Body of pancreas (tissue), 4 donors: ENCODE measurements around the gene CCDC174. TPM values are rescaled to one million over a fixed set of nuclear protein-coding genes. Genes with fewer than 3 reads are reported as not detected.
"Not testable (repeated sequence)": the region's sequence is repeated elsewhere in the genome, so short reads cannot be mapped to it uniquely, and the experiment has no call there.

Experiments
- ATAC-seq: fragments of 150-250 bp; one replicate; pipeline ENCODE4 v1.9.1; 2016
- DNase-seq, 4 donors: peaks; one replicate each; pipeline ENCODE4 v3.0.0-alpha.2; 2019
- H3K27ac ChIP-seq, 4 donors: fragments of 200-600 bp; sonication (generic); 1 replicate in 3 of 4; 2 replicates in 1 of 4; pipeline versions ENCODE4 v1.5.1 to v1.6.1; 2016 to 2019; ENCODE audit warnings: mild to moderate bottlenecking in 1 of 4, mixed read lengths in 1 of 4, moderate library complexity in 1 of 4
- H3K27me3 ChIP-seq, 2 donors: fragments of 200-600 bp; sonication (generic); one replicate each; pipeline ENCODE4 v1.6.0; 2016; ENCODE audit warnings: mild to moderate bottlenecking in 1 of 2
- H3K36me3 ChIP-seq, 2 donors: fragments of 200-600 bp; sonication (generic); replicated peaks in 1 of 2; 2 replicates each; pipeline ENCODE4 v1.5.1; 2016; ENCODE audit warnings: low read depth in 2 of 2; ENCODE audit not compliant: insufficient read depth in 1 of 2
- H3K4me1 ChIP-seq: fragments of 200-600 bp; sonication (generic); one replicate; pipeline ENCODE4 v1.6.0; 2016
- H3K4me3 ChIP-seq, 2 donors: fragments of 200-600 bp; sonication (generic); 1 replicate in 1 of 2; 2 replicates in 1 of 2; pipeline ENCODE4 v1.5.1; 2016 to 2019
- H3K9me3 ChIP-seq, 3 donors: fragments of 200-600 bp; sonication (generic); 1 replicate in 2 of 3; 2 replicates in 1 of 3; pipeline ENCODE4 v1.5.1; 2016
- CTCF ChIP-seq, 7 experiments: fragments of 450-650 bp in 4 of 7; fragments of 200-600 bp in 3 of 7; sonication (generic) in 3 of 7; IDR thresholded peaks; one replicate each; pipeline ENCODE4 v1.5.1; 2016 to 2019; ENCODE audit warnings: antibody characterized with exemption in 7 of 7
- POLR2A ChIP-seq, 3 donors: fragments of 450-650 bp; IDR thresholded peaks; one replicate each; pipeline ENCODE4 v1.6.1; 2016; ENCODE audit warnings: antibody characterized with exemption in 3 of 3, mild to moderate bottlenecking in 2 of 3
- WGBS, 2 donors: methylation state at CpG; one replicate each; pipeline ENCODE4 v1.1.5; 2017; 5-methylcytosine and 5-hydroxymethylcytosine counted together
- intact Hi-C: fragments of 100-400 bp; cut with DNase I; formaldehyde crosslinking; loops from one replicate; pipeline ENCODE4 v1.15.1; 2023
- total RNA-seq, 2 donors: library from RNA; depleted of rRNA; stranded (reverse); fragments of >200 nt; gene quantifications; one replicate each; pipeline ENCODE4 v1.1.0, GENCODE V29; 2016

CCDC174 gene
- total RNA-seq, 2 donors from 2014 or later, result 11.2 to 17.8 TPM

- WGBS, 2 donors, result 73 to 83% methylated on average over 7 to 8 of the region's 8 CpGs
- DNase-seq (no peak), ATAC-seq (no peak)
- no peak overlapping the region for H3K4me3 ChIP-seq
- TF ChIP-seq POLR2A (IDR thresholded peaks at IDR 0.05) (no peak), CTCF (IDR thresholded peaks at IDR 0.05) (no peak)
- H3K9me3 ChIP-seq, result no peaks in the 10 kb centered on the region
- H3K27me3 ChIP-seq, result peaks cover 0 to 8% of the 10 kb centered on the region in 2 donors
- H3K36me3 ChIP-seq, result no peaks in the 10 kb centered on the region
- intact Hi-C loops, result no loop called here
- no peak overlapping the region for H3K27ac ChIP-seq
- H3K4me1 ChIP-seq, result peaks cover 11% of the 10 kb centered on the region
Measured at GRCh38 chr3:14605744-14606143, 45.8 kb upstream of the CCDC174 start.

- TF ChIP-seq CTCF (IDR thresholded peaks at IDR 0.05) (no peak), POLR2A (IDR thresholded peaks at IDR 0.05) (no peak)
- WGBS, 2 donors, result 26 to 27% methylated on average over 6 to 7 of the region's 7 CpGs
- Histone ChIP-seq H3K27me3 (peaks cover 0 to 4% of the 10 kb centered on the region in 2 donors), H3K27ac (no peak overlapping the region), H3K36me3 (no peaks in the 10 kb centered on the region), H3K4me3 (no peak overlapping the region), H3K4me1 (peaks cover 9% of the 10 kb centered on the region), H3K9me3 (no peaks in the 10 kb centered on the region)
- intact Hi-C loops, result no loop called here
- DNase-seq, result no peak
- no peak for ATAC-seq
Measured at GRCh38 chr3:14606669-14607339, 44.8 kb upstream of the CCDC174 start.

- Histone ChIP-seq H3K4me3 (no peak overlapping the region), H3K36me3 (no peaks in the 10 kb centered on the region), H3K9me3 (no peaks in the 10 kb centered on the region), H3K27ac (no peak overlapping the region), H3K4me1 (no peaks in the 10 kb centered on the region), H3K27me3 (no peaks in the 10 kb centered on the region)
- ATAC-seq (no peak), DNase-seq (no peak)
- intact Hi-C loops, result no loop called here
- WGBS, 2 donors, result 85 to 88% methylated on average over 2 to 3 of the region's 3 CpGs
- TF ChIP-seq CTCF (IDR thresholded peaks at IDR 0.05) (no peak), POLR2A (IDR thresholded peaks at IDR 0.05) (no peak)
Measured at GRCh38 chr3:14608298-14608697, 43.3 kb upstream of the CCDC174 start.

- ATAC-seq, intact Hi-C loops, H3K27ac ChIP-seq, H3K36me3 ChIP-seq, H3K27me3 ChIP-seq, DNase-seq, H3K4me3 ChIP-seq, H3K9me3 ChIP-seq, H3K4me1 ChIP-seq: not testable (repeated sequence)
- WGBS, 2 donors, result 93 to 96% methylated on average over 3 of the region's 3 CpGs
Measured at GRCh38 chr3:14609058-14609457, 42.5 kb upstream of the CCDC174 start.

GRCh38 chr3:14609506-14609905 lies 42.1 kb upstream of the CCDC174 start:
- Histone ChIP-seq H3K36me3 (no peaks in the 10 kb centered on the region), H3K9me3 (no peaks in the 10 kb centered on the region), H3K27me3 (no peaks in the 10 kb centered on the region), H3K27ac (no peak overlapping the region), H3K4me3 (no peak overlapping the region), H3K4me1 (no peaks in the 10 kb centered on the region)
- intact Hi-C loops, result no loop called here
- DNase-seq, result no peak
- no peak for TF ChIP-seq CTCF (IDR thresholded peaks at IDR 0.05)
- TF ChIP-seq POLR2A (IDR thresholded peaks at IDR 0.05), result no peak
- no peak for ATAC-seq
- 91% methylated on average over 4 of the region's 4 CpGs for WGBS, 2 donors
